Astrocyte of the cerebellum (primary cell): Measurements from ENCODE around the gene ENPP6.

Experiments used
- DNase-seq: peaks from one replicate; pipeline ENCODE4 v3.0.0-alpha.2; 2011; ENCODE audit warnings: low read depth
- H3K4me3 ChIP-seq: 2 replicates; pipeline ENCODE4 v1.5.1; 2011; ENCODE audit warnings: mild to moderate bottlenecking, low read depth, low read length, moderate library complexity
- in situ Hi-C: cut with HindIII; loops from 2 replicates; pipeline ENCODE4 v1.10.0; 2017; ENCODE audit warnings: low sequenced_read_pairs
- TF ChIP-seq, protein P1 (sequence below): IDR thresholded peaks from 2 replicates; pipeline ENCODE4 v1.5.1; 2012; ENCODE audit warnings: low read length, low read depth, moderate library complexity, mild to moderate bottlenecking; ENCODE audit errors: missing control alignments

ENPP6 gene

GRCh38 chr4:184114431-184114830 lies 103.2 kb downstream of the ENPP6 start:
- in situ Hi-C loops, result no loop called here
- H3K4me3 ChIP-seq, result no peak overlapping the region
- TF ChIP-seq, protein P1, sequence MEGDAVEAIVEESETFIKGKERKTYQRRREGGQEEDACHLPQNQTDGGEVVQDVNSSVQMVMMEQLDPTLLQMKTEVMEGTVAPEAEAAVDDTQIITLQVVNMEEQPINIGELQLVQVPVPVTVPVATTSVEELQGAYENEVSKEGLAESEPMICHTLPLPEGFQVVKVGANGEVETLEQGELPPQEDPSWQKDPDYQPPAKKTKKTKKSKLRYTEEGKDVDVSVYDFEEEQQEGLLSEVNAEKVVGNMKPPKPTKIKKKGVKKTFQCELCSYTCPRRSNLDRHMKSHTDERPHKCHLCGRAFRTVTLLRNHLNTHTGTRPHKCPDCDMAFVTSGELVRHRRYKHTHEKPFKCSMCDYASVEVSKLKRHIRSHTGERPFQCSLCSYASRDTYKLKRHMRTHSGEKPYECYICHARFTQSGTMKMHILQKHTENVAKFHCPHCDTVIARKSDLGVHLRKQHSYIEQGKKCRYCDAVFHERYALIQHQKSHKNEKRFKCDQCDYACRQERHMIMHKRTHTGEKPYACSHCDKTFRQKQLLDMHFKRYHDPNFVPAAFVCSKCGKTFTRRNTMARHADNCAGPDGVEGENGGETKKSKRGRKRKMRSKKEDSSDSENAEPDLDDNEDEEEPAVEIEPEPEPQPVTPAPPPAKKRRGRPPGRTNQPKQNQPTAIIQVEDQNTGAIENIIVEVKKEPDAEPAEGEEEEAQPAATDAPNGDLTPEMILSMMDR, result no peak
- DNase-seq, result no peak

DNA sequence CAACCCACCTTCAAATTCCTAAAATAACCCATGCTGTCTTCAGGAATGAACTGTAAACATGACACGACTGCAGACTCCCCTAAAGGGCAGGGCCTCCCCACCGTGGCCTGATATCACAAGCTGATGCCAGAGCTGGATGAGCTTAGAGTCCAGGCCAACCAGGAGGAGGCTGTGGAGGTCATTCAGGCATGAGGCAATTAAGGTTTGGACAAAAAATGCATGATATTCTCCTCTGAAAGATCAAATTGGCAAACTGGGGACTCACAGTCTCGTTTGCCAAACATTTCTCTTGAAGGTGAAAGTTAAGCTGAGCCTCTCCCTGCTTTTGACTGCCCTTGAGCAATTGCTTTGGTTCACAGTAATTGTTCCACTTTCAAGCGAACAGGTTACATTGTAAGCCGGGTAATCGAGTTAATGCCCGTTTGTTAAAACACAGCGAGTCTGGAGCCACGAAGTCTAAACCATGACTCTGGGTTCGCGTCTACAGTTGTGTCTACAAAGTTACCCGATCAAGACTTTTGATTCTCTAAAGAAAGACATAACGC lies 105.6 kb downstream of the ENPP6 start:
- DNase-seq, result no peak
- in situ Hi-C loops, result no loop called here
- no peak overlapping the region for H3K4me3 ChIP-seq
- TF ChIP-seq, protein P1, result no peak

- TF ChIP-seq, protein P1, result no peak
- in situ Hi-C loops, result no loop called here
- H3K4me3 ChIP-seq, result no peak overlapping the region
- DNase-seq, result no peak
Observed at GRCh38 chr4:184111233-184111832, 106.3 kb downstream of the ENPP6 start.

DNA sequence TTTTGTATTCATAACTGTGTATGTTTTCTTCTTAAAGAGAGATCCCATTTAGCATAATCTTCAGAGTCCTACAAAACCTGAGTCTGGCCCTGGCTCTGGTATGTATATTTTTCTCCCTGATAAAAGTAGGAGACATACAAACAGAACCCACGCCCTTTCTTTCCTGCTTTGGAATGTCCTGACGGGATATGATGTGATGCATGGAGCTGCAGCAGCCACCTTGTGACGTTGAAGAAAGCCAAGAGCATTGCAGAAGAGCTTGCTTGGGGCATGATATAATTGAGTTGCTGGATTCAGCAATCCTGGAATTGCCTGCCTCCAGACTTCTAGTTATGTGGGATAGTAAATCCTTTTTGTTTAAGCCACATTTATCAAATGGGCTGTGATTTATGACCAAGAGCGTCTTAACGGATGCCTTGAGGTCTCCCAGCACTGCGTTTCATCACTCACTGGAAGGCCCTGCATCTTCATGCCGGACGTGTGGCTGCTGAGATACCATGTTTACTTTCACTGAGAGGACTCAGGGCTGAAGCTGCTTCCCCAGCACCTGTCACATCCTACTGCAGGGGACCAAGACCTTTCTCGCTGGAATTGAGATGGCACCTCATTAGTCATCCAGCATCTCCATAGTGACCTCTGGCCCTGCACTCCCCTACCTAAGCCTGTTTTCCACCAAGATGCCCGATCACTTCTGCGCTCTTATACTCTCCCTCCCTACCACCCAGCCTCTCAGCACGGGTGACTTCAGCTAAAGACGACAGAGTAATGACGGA lies 107.0 kb downstream of the ENPP6 start:
- TF ChIP-seq, protein P1, result no peak
- H3K4me3 ChIP-seq, result no peak overlapping the region
- DNase-seq, result no peak
- in situ Hi-C loops, result no loop called here

DNA sequence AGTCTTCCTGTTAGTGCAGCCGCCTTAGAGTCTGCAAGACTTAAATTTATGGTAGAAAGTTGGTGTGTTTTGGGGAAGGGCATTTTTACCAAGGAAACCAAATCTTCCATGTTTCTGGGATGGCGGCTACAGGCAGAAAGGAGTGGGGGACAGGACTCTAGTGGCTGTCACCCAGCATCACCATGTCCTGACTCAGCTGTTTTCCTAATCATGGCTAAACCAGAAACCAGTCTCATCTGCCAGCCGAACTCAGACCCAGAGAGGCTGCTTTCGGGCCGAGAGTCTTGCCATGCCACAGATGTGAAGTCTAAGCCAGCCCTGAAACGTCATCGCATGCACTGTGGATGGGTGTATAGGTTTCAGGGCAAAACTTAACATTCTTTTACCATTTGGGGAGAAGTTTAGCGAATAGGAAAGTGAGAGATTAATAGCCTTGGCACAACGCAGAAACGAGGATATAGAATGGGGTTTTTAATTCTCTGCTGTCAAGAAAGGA lies 109.6 kb downstream of the ENPP6 start:
- TF ChIP-seq, protein P1, result no peak
- in situ Hi-C loops, result no loop called here
- no peak for DNase-seq
- no peak overlapping the region for H3K4me3 ChIP-seq

DNA sequence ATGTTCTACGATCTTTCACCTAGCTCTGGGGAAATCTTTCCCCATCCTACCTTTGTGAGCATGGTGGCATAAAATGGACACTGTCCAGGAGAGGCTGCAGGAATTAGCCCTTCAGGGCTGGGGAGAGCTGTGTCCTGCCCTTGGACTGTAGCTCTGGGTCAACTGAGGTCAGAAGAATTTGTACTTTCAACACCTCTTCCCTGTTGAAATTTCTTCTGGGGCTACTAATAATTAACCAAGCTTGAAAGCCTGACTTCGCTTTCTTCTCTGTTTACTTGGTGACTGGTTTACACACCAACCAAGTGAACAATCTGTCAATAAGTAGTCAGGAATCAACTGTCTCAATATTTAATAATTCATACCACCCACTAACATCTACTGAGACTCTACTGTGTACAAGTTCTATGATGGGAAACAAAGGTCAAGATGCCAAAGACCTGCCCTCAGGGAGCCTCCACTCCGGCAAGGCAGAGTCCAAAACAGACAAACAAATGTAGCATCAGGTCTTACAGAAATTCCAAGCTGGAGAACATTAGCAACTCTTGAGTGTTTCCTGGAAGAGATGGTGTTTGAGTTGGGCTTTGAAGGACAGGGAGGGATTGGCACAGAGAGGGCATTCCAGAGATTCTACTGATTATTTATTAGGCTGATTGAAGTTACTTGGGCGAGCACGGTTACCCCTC lies 113.1 kb downstream of the ENPP6 start:
- in situ Hi-C loops, result no loop called here
- DNase-seq, result no peak
- TF ChIP-seq, protein P1, result no peak
- no peak overlapping the region for H3K4me3 ChIP-seq
